Activated CD8-positive, alpha-beta memory T cell treated with anti-CD3 and anti-CD28 coated beads, Interleukin-2, amount 50 U/mL, for 4 hours (primary cell): ENCODE results near the gene GIPC1.
"Not testable (repeated sequence)": the region's sequence is repeated elsewhere in the genome, so short reads cannot be mapped to it uniquely, and the experiment has no call there.

Experiments used
- DNase-seq: peaks from one replicate; pipeline ENCODE4 v3.0.0-alpha.2; 2020

Gene GIPC1

DNA sequence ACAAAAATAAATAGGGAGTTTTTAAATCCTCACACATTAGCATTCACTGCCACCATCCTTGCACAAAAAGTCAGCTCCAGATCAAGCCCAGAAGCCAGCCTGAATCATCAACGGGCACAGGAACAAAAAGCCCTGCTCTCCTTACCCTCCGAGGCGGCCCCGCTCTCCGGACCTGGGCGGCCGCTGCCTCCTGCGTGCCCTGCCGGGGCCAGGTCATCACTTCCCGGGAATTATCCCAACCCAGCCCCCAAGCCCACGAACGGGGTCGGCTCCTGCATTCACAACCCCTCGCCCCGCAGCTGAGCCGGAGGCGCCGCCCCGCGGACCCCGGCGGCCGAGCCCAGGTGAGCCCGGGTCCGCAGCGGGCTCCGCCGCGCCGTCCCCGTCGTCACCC, 21.5 kb upstream of the GIPC1 start:
- no peak for DNase-seq

DNA sequence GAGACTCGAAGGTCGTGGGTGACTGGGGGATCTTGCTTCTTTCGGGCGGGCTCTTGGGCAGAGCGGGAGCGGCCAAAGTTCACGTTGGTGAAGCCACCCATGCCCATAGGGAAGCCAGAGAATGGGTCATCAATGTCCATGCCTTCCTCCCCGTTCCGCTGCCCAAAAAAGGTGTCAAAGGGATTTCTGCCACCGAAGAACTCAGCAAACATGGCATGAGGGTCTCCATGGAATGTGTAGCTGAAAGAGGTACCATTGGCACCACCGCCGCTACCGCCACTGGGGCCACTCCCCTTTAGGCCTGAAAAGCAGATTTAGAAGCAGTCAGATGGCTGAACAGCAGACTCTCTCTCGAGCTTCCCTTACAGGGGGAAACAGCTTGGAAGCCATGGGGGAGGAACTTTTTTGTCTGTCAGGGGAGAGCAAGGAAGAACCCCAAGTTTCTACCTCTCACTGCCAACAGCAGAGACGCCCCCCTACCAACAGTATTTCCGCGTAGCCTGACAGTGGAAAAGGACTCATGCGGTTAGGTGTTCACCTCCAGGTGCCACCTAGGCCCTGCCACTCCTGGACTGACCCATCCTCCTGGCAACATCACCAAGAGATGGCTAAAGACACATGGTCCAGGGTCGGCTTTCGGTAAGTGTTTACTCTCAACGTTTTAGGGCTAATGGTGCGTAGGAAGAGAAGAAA, 21.0 kb upstream of the GIPC1 start:
- no peak for DNase-seq

DNA sequence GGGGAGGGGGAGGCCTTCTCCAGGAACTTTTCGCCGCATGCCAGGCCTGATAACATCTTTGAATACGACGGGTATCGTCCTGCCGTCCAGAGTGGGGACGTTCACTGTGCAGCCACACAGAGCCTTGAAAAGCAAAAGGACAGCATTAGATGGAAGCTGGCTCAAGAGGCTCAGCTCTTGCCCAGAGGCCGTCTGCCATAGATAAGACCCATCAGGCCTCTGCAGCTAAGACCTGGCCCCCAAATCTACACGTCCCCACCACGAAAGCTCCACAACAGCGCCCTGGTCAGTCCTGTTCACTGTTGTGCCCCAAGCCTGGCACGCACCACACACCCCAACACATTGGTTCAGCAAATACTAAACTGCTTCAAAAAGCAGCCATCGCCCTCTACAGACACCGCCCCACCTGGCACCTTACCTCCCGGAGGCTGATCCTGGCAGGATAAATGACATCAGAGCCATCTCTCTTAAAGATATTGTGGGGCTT, 20.2 kb upstream of the GIPC1 start:
- no peak for DNase-seq

DNA sequence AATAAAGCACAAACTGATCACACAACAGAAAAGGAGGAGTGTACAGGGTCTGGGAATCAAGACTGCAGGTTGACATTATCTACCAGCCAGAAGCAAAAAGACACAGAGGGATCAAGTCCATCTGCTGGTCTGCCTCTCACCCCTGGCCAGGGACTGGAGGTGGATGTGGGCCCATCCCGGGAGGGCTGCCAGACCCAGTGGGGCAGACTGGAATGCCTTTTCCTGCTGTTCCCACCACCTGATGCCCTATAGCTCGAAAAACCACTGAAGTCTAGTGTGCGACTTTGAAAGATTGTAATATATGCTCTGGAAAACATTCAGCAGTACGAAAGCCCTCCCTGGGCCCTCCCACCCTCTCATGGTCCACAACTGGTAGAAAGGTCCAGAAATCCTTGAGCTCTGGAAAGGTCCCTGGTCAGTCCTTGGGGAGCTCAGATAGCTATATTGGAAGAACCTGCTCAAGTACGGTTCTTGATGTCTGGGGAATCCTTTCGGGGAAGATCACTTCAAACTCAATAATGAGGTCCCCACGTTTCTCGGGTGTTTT, 19.6 kb upstream of the GIPC1 start:
- DNase-seq, result no peak

DNA sequence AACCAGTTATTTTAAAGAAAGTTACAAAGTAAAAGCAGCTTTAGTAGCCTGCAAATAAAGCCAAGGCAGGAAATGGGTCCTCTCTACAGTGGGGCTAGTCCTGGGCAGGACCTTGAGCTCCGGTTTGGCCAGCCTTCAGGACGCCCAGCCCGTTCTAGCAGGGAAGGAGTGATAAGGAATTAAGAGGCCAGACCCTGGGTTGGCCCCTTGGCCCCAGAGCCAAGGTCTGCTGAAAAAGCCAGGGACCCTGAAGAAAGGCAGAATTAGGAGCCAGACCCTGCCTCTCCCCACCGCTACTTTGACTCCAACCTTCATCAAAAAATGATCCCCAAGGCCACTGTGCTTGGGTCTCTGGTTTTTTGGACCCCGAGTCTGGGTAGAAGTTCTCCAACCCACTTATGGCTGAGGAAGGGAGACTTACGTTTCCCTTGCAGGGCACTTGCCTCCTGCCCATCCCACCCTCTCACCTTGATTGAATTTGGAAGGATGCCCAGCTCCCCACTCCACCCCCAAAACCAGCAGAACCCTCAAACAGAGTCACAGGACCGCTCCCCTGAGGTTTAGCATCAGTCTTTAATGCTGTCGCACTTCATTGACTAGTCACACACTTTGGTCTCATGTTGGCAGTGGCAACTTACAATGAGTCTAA, 18.4 kb upstream of the GIPC1 start:
- no peak for DNase-seq

DNA sequence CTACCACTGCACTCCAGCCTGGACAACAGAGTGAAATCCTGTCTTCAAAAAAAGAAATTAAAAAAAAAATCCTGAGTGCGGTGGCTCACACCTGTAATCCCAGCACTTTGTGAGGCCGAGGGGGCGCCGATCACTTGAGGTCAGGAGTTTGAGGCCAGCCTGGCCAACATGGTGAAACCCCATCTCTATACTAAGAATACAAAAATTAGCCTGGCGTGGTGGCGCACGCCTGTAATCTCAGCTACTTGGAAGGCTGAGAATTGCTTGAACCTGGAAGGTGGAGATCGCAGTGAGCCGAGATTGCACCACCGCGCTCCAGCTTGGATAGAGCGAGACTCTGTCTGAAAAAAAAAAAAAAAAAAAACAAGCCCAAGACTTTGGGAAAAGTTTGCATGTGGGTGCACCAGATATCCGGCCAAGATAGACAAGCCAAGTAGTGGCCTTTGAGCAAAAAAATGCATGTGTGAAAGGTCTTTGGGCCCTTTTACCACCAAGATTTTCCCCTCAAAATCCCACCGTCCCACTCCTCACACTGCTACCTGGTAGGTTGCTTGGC, 16.6 kb upstream of the GIPC1 start:
- DNase-seq, result no peak

DNA sequence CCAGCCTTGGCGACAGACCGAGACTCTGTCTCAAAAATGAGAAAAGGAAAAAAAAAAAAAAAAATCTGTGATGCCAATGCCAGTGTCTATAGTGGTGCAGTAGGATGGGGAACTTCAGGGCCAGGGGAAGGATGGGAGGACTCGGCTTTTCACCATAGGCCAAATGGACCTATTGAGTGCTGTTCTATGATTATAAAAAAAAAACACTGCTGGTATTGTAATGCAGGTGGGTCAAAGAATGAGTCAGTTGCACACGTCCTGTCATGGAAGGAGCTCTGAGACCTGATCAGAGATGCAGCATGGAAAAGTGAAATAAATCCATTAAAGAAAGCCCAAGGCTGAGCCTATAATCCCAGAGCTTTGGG, 15.3 kb upstream of the GIPC1 start:
- DNase-seq, result no peak

DNA sequence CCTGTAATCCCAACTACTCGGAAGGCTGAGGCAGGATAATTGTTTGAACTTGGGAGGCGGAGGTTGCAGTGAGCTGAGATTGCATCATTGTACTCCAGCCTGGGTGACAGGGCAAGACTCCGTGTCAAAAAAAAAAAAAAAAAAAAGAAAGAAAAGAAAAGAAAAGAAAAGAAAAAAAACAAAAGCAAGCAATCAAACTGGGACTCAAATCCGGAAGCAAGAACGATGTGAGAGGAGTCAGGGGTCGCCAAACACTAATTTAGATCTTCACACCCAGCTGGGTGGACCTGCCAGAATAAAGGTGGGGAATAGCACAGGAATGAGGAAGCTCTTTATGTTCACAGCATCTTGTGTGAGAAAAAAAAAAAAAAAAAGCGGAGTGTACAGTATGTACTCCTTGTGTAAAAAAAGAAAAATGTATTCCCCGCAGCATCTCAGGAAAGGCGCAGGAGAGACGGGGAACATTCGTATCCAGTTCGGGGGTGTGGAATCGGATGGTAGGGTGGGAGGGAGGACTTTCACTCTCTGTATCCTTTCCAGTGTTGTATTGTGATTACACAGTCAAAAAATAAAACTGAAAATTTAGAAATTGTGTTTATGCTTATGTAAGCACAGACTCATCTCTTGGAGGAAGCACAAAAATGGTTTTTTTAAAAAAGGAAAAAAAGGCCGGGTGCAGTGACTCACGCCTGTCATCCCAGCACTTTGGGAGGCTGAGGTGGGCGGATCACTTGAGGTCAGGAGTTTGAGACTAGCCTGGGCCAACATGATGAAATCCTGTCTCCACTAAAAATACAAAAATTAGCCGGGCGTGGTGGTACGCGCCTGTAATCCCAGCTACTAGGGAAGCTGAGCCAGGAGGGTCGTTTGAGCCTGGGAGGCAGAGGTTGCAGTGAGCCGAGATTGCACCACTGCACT, 14.6 kb upstream of the GIPC1 start:
- DNase-seq, result no peak

DNA sequence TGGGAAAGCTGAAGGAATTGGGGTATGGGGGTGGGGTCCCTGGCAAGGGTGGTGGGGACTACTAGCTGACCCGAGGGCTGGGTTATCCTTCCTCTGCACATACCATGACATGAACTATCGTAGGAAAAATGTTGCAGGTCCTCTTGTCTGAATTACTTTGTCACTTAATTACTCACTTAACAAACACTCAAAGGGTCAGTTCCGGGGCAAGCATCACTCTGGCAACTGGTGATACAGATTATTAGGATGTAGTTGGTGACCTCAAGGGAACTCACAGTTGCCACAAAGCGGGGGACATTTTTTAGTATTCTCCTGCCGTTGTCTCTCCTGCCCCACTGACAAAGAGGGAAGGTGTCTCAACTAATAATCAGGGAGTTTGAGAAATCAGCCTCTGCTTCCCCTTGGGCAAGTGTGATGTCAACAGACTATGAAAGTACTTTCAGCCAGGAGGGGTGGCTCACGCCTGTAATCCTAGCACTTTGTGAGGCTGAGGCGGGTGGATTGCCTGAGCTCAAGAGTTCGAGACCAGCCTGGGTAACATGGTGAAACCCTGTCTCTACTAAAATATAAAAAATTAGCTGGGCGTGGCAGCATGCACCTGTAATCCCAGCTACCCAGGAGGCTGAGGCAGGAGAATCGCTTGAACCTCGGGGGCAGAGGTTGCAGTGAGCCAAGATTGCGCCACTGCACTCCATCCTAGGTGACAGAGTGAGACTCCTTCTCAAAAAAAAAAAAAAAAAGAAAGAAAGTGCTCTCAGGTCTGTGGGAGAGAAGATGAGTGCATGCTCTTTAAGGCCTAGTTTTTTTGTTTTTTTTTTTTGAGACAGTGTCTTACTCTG, 12.0 kb upstream of the GIPC1 start:
- DNase-seq, result no peak

GRCh38 chr19:14505488-14506239, 9.7 kb upstream of the GIPC1 start:
- peak; percentile 74 for DNase-seq

- not testable (repeated sequence) for DNase-seq
Observed at GRCh38 chr19:14504575-14504974, 8.6 kb upstream of the GIPC1 start.

DNA sequence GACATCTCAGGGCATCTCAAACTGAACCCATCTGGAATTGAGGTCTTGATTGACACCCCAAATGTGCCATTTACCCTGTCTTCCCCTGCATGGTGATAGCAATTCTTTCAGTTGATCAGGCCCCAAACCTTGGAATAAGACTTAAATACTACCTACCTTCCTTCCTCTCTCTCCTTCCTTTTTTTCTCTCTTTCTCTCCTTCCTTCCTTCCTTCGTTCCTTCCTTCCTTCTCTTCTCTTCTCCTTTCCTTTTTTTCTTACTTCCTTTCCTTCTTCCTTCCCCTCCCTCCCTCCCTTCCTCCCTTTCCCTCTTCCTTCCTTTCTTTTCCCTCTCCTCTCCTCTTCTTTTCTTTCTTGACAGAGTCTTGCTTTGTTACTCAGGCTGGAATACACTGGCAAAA, 7.4 kb upstream of the GIPC1 start:
- DNase-seq, result no peak

DNA sequence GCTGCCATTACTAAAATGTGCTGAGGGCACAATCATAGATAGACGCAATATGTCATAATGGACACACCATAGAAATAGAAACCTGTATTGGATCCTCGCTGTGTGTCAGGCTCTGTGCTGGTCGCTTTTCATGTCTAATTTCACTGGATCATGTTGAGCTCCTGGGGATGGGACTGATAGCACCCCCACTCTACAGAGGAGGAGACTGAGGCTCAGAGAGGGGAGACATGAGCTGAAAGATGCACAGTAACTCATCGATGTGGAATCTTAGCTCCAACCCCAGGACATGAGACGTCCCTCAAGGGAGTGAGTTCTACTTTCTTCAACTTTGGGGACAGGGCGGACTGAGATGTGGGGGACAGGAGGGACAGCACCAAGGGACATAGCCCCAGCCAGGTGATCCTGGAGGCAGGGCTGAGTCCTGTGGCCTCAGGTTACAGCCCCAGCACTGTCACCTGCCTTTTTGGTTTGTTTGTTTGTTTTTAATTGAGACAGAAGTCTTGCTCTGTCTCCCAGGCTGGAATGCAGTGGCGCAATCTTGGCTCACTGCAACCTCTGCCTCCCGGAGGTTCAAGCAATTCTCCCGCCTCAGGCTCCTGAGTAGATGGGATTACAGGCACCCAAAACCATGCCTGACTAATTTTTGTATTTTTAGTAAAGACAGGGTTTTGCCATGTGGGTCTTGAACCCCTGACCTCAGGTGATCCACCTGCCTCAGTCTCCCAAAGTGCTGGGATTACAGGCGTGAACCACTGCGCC, 6.6 kb upstream of the GIPC1 start:
- DNase-seq, result no peak

GRCh38 chr19:14497228-14497921, 1.4 kb upstream of the GIPC1 start:
- DNase-seq, result no peak

DNA sequence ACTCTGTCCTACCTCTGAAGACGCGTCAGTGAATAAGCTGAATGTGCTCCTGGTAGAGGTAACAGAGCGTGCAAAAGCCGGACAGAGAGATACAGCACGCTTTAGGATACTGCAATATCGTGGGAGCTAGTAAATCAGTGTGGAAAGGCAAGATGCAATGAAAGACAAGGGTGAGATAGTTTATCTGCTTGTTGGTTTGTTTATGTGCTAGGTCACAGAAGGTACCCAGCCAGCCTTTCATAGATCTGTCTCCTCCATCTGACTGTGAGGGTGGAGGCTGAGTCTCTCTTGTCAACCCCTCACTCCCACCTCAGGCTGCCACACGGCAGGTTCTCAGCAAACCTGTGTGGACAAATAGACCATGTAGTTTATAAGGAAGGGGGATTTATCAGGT, 904 bp upstream of the GIPC1 start:
- DNase-seq, result no peak

- peak; percentile 27 for DNase-seq
Observed at GRCh38 chr19:14495672-14496028, 277 bp downstream of the GIPC1 start.

GRCh38 chr19:14494910-14495671, 836 bp downstream of the GIPC1 start:
- no peak for DNase-seq

DNA sequence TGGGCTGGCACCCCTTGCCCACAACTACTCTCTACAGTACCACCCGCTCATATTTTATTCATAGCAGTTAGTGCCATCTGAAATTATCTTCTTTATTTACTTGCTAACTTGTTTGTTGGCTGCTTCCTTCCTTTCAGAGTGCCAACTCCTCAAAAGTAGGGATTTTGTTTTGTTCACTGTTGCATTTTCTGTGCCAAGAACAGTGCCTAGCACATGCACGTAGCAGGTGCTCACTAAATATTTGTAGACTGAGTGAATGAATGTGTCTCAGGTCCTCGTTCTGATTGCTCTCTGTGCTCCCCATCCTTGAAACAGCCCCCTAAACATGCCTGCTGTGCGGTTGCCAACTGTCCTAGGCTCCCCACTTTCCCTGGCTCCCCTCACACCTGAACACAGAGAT, 1.5 kb downstream of the GIPC1 start:
- DNase-seq, result no peak

DNA sequence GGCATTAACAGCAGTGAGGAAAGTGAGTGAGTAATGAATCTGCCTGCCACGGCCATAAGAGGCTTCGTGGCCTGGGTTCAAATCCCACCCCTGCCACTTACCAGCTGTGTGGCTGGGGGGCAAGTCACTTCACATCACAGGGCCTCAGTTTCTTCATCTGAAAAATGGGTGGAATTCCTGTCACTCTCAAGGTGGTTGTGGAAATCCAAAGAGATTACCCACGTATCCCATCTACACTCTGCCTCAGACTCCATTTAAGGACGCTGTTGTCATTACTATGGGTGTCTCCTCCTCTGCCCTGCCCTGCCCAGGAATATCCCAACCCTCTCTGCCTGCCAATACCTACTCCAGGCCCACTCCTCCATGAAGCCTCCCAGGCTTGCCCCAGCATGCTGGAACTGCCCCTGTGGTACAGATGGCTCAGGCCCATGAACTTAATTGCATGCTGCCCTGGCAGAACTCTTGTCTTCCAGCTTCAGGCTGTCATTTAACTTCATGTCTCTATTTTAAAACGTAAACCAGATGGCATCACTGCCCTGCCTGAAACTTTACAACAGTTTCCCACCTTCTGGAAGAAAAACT, 3.1 kb downstream of the GIPC1 start:
- DNase-seq, result no peak
